Liver (tissue), 9 donors: Measurements from ENCODE around the gene HOXA7. TPM values are rescaled to one million over a fixed set of nuclear protein-coding genes. Genes with fewer than 3 reads are reported as not detected.

Experiments
- DNase-seq: peaks from one replicate; pipeline ENCODE4 v3.0.0-alpha.2; 2017; ENCODE audit warnings: low spot score
- H3K27ac ChIP-seq, 2 donors: one replicate each; pipeline ENCODE4 v1.7.0; 2013; ENCODE audit warnings: inconsistent platforms in 2 of 2, low read length in 2 of 2, control low read depth in 1 of 2, low read depth in 1 of 2, mild to moderate bottlenecking in 1 of 2
- H3K27me3 ChIP-seq, 4 donors: one replicate each; pipeline versions ENCODE4 v1.6.1 to v1.7.0; 2013; ENCODE audit warnings: low read length in 3 of 4, inconsistent platforms in 1 of 4, mild to moderate bottlenecking in 1 of 4, moderate library complexity in 1 of 4; ENCODE audit not compliant: control insufficient read depth in 4 of 4, insufficient read depth in 4 of 4
- H3K36me3 ChIP-seq, 4 donors: one replicate each; pipeline versions ENCODE4 v1.6.1 to v1.7.0; 2013; ENCODE audit warnings: low read length in 3 of 4, mild to moderate bottlenecking in 3 of 4, low read depth in 1 of 4, moderate library complexity in 1 of 4; ENCODE audit not compliant: control insufficient read depth in 4 of 4, insufficient read depth in 3 of 4
- H3K4me1 ChIP-seq, 4 donors: one replicate each; pipeline versions ENCODE4 v1.6.1 to v1.7.0; 2013; ENCODE audit warnings: low read length in 3 of 4, mild to moderate bottlenecking in 3 of 4, moderate library complexity in 1 of 4; ENCODE audit not compliant: control insufficient read depth in 4 of 4, insufficient read depth in 4 of 4
- H3K4me3 ChIP-seq, 3 donors: one replicate each; pipeline versions ENCODE4 v1.6.1 to v1.7.0; 2013; ENCODE audit warnings: low read length in 3 of 3, control low read depth in 1 of 3, low read depth in 1 of 3, mild to moderate bottlenecking in 1 of 3
- H3K9ac ChIP-seq, 2 donors: one replicate each; pipeline ENCODE4 v1.7.0; 2013; ENCODE audit warnings: low read length in 2 of 2, mild to moderate bottlenecking in 2 of 2, moderate library complexity in 2 of 2, control low read depth in 1 of 2, low read depth in 1 of 2
- H3K9me3 ChIP-seq, 4 donors: one replicate each; pipeline versions ENCODE4 v1.6.1 to v1.7.0; 2013; ENCODE audit warnings: low read length in 3 of 4; ENCODE audit not compliant: control insufficient read depth in 4 of 4
- EGR1 ChIP-seq, 2 donors: IDR thresholded peaks; 2 replicates each; pipeline ENCODE4 v1.6.1; 2016 to 2018; ENCODE audit warnings: antibody characterized with exemption in 2 of 2, low read depth in 2 of 2
- FOXA2 ChIP-seq: IDR thresholded peaks from 2 replicates; pipeline ENCODE4 v1.6.1; 2016; ENCODE audit warnings: antibody characterized with exemption
- GABPA ChIP-seq, 2 donors: IDR thresholded peaks in 1 of 2; conservative IDR thresholded peaks in 1 of 2; 2 replicates each; pipeline ENCODE4 v1.6.1; 2016; ENCODE audit warnings: antibody characterized with exemption in 2 of 2, mild to moderate bottlenecking in 1 of 2, moderate library complexity in 1 of 2
- HNF4A ChIP-seq, 2 donors: conservative IDR thresholded peaks; 2 replicates each; pipeline ENCODE4 v1.6.1; 2016; ENCODE audit warnings: antibody characterized with exemption in 2 of 2, mild to moderate bottlenecking in 2 of 2
- HNF4G ChIP-seq: IDR thresholded peaks from 2 replicates; pipeline ENCODE4 v1.6.1; 2016; ENCODE audit warnings: antibody characterized with exemption
- JUND ChIP-seq, 2 donors: IDR thresholded peaks; 2 replicates each; pipeline ENCODE4 v1.6.1; 2016; ENCODE audit warnings: antibody characterized with exemption in 2 of 2
- MAX ChIP-seq: IDR thresholded peaks from 2 replicates; pipeline ENCODE4 v1.6.1; 2016; ENCODE audit warnings: antibody characterized with exemption
- NR2F2 ChIP-seq: IDR thresholded peaks from 2 replicates; pipeline ENCODE4 v1.6.1; 2016; ENCODE audit warnings: antibody characterized with exemption
- RAD21 ChIP-seq, 2 donors: IDR thresholded peaks; 2 replicates each; pipeline ENCODE4 v1.6.1; 2016; ENCODE audit warnings: antibody characterized with exemption in 2 of 2, mild to moderate bottlenecking in 2 of 2
- SP1 ChIP-seq: IDR thresholded peaks from 2 replicates; pipeline ENCODE4 v1.6.1; 2018; ENCODE audit warnings: antibody characterized with exemption, mild to moderate bottlenecking
- TAF1 ChIP-seq: conservative IDR thresholded peaks from 2 replicates; pipeline ENCODE4 v1.6.1; 2016; ENCODE audit warnings: antibody characterized with exemption, mild to moderate bottlenecking
- YY1 ChIP-seq: IDR thresholded peaks from 2 replicates; pipeline ENCODE4 v1.6.1; 2016; ENCODE audit warnings: antibody characterized with exemption, mild to moderate bottlenecking
- WGBS: extraction: QIAGEN DNeasy Blood & Tissue Kit; methylation state at CpG from one replicate; pipeline ENCODE4 v1.1.7; 2013; 5-methylcytosine and 5-hydroxymethylcytosine counted together
- polyA plus RNA-seq, 2 donors: library from polyadenylated mRNA; stranded (reverse) in 1 of 2; unstranded in 1 of 2; fragments of 200-250 nt in 1 of 2; fragments of >200 nt in 1 of 2; fragmentation: Nextera tagmentation in 1 of 2; extraction: Ambion mirVana in 1 of 2; gene quantifications; one replicate each; pipeline versions ENCODE4 v1.2.1 to v1.2.3, GENCODE V29; 2013 to 2015
- total RNA-seq, 2 donors: library from RNA; depleted of rRNA; stranded (reverse); fragments of >200 nt; gene quantifications; one replicate each; pipeline ENCODE4 v1.2.3, GENCODE V29; 2014
- TF ChIP-seq, protein P1 (sequence below): IDR thresholded peaks from 2 replicates; pipeline ENCODE4 v1.6.1; 2016; ENCODE audit warnings: antibody characterized with exemption
- TF ChIP-seq, protein P2 (sequence below): IDR thresholded peaks from 2 replicates; pipeline ENCODE4 v1.6.1; 2016; ENCODE audit warnings: antibody characterized with exemption, mild to moderate bottlenecking
- TF ChIP-seq, protein P3 (sequence below): IDR thresholded peaks from 2 replicates; pipeline ENCODE4 v1.6.1; 2016; ENCODE audit warnings: antibody characterized with exemption
- donor health status: healthy.
- donor health status: healthy.
- donor health status: healthy.
- donor health status: healthy.
- donor health status: healthy.

Gene HOXA7
- total and polyA plus RNA-seq, 4 donors, result under 0.01 to 0.05 TPM; not detected in 2

DNA sequence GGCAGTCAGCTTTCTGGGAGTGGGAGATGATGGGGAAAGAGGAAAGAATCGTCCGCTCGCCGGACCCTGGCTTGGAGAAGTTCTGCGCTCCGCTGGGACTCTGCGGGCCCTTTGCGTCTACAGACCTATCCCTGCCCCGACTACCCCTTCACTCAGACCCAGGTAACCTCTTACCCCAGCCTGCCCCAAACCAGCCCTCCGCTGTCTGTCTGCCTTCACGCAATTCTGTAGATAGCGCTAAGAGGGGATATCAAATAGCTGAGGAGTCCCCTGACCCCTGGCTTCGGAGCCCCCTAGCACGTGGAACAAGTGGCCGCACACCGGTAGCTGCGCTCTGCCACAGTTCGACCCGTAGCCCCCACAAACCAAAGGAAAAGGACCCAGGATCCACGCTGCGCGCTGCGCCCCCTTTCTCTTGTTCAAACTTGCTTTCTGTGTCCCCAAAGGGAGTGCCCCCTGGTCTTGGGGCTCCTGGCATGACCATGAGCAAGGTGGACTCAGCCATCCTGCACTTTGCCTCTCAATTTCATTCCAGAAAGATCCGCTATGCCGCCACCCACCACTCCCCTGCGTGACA, 32.9 kb downstream of the HOXA7 start:
- WGBS, result 39% methylated on average over 26 of the region's 26 CpGs
- no peak overlapping the region for H3K9ac ChIP-seq
- no peak overlapping the region for H3K4me3 ChIP-seq
- peaks cover 0 to 4% (median 0%) of the 10 kb centered on the region in 4 donors for H3K9me3 ChIP-seq
- peaks cover 2 to 21% (median 11%) of the 10 kb centered on the region in 4 donors for H3K27me3 ChIP-seq
- H3K4me1 ChIP-seq, result peaks cover 4 to 16% (median 9%) of the 10 kb centered on the region in 4 donors
- TF ChIP-seq HNF4G, result no peak
- TF ChIP-seq RAD21 (IDR thresholded peaks at IDR 0.05), result no peak
- no peak for TF ChIP-seq FOXA2
- TF ChIP-seq GABPA (IDR thresholded peaks at IDR 0.05 in 1 of 2, conservative IDR thresholded peaks at IDR 0.05 in 1 of 2), result no peak
- no peak for TF ChIP-seq NR2F2
- no peak for DNase-seq
- H3K27ac ChIP-seq, result no peak overlapping the region
- no peaks in the 10 kb centered on the region for H3K36me3 ChIP-seq

DNA sequence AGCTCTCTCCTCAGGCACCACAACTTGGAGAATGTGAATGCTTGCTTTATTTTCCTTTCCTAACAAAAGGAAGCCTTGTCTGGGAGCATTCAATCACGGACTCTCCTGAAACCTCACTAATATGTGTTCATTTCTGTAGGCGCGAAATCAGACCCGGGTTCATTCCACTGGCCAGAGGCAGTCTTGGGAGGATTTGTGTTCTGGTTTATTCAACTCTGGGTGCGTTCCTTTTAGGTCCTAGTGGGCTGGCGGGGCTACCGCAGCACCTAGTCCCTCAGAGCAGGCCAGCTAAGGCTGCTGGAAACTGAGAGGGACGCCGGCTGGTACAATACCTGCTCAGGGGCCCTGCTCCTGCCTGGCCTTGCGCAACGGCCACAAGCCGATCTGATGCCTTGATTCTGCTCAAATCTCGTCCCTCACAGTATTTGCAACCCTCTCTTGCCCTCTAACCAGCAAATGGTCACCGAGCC, 33.4 kb downstream of the HOXA7 start:
- no peak for DNase-seq
- Histone ChIP-seq H3K4me1 (peaks cover 4 to 16% (median 9%) of the 10 kb centered on the region in 4 donors), H3K36me3 (no peaks in the 10 kb centered on the region), H3K9ac (no peak overlapping the region), H3K27me3 (peaks cover 3 to 21% (median 11%) of the 10 kb centered on the region in 4 donors), H3K4me3 (no peak overlapping the region), H3K9me3 (peaks cover 0 to 4% (median 0%) of the 10 kb centered on the region in 4 donors), H3K27ac (no peak overlapping the region)
- TF ChIP-seq EGR1 (IDR thresholded peaks at IDR 0.05; ENCODE audit: low read depth in 2 of 2), result no peak
- TF ChIP-seq TAF1, result no peak
- no peak for TF ChIP-seq YY1
- no peak for TF ChIP-seq JUND (IDR thresholded peaks at IDR 0.05)
- TF ChIP-seq NR2F2, result no peak
- no peak for TF ChIP-seq GABPA (IDR thresholded peaks at IDR 0.05 in 1 of 2, conservative IDR thresholded peaks at IDR 0.05 in 1 of 2)
- TF ChIP-seq, protein P1, sequence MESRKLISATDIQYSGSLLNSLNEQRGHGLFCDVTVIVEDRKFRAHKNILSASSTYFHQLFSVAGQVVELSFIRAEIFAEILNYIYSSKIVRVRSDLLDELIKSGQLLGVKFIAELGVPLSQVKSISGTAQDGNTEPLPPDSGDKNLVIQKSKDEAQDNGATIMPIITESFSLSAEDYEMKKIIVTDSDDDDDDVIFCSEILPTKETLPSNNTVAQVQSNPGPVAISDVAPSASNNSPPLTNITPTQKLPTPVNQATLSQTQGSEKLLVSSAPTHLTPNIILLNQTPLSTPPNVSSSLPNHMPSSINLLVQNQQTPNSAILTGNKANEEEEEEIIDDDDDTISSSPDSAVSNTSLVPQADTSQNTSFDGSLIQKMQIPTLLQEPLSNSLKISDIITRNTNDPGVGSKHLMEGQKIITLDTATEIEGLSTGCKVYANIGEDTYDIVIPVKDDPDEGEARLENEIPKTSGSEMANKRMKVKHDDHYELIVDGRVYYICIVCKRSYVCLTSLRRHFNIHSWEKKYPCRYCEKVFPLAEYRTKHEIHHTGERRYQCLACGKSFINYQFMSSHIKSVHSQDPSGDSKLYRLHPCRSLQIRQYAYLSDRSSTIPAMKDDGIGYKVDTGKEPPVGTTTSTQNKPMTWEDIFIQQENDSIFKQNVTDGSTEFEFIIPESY, result no peak
- no peak for TF ChIP-seq HNF4A (conservative IDR thresholded peaks at IDR 0.05)
- TF ChIP-seq, protein P2, sequence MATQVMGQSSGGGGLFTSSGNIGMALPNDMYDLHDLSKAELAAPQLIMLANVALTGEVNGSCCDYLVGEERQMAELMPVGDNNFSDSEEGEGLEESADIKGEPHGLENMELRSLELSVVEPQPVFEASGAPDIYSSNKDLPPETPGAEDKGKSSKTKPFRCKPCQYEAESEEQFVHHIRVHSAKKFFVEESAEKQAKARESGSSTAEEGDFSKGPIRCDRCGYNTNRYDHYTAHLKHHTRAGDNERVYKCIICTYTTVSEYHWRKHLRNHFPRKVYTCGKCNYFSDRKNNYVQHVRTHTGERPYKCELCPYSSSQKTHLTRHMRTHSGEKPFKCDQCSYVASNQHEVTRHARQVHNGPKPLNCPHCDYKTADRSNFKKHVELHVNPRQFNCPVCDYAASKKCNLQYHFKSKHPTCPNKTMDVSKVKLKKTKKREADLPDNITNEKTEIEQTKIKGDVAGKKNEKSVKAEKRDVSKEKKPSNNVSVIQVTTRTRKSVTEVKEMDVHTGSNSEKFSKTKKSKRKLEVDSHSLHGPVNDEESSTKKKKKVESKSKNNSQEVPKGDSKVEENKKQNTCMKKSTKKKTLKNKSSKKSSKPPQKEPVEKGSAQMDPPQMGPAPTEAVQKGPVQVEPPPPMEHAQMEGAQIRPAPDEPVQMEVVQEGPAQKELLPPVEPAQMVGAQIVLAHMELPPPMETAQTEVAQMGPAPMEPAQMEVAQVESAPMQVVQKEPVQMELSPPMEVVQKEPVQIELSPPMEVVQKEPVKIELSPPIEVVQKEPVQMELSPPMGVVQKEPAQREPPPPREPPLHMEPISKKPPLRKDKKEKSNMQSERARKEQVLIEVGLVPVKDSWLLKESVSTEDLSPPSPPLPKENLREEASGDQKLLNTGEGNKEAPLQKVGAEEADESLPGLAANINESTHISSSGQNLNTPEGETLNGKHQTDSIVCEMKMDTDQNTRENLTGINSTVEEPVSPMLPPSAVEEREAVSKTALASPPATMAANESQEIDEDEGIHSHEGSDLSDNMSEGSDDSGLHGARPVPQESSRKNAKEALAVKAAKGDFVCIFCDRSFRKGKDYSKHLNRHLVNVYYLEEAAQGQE, result no peak
- TF ChIP-seq, protein P3, sequence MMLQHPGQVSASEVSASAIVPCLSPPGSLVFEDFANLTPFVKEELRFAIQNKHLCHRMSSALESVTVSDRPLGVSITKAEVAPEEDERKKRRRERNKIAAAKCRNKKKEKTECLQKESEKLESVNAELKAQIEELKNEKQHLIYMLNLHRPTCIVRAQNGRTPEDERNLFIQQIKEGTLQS, result no peak
- no peak for TF ChIP-seq SP1
- TF ChIP-seq MAX, result no peak
- no peak for TF ChIP-seq HNF4G
- 28% methylated on average over 14 of the region's 14 CpGs for WGBS
